Ovary (tissue), 3 donors: ENCODE data around the gene NCK2.

ENCODE experiments used
- POLR2A ChIP-seq: fragments of 450-650 bp; IDR thresholded peaks from one replicate; pipeline ENCODE4 v1.6.1; 2017; ENCODE audit warnings: antibody characterized with exemption, mild to moderate bottlenecking, moderate library complexity
- TF ChIP-seq, protein P1 (sequence below), 3 donors: fragments of 450-650 bp in 2 of 3; fragments of 200-600 bp in 1 of 3; IDR thresholded peaks; one replicate each; pipeline versions ENCODE4 v1.5.1 to v1.8.0; 2016 to 2022; ENCODE audit warnings: antibody characterized with exemption in 3 of 3, mild to moderate bottlenecking in 1 of 3
- donor health status: DM: no; HTN: no; CAD: no.

DNA sequence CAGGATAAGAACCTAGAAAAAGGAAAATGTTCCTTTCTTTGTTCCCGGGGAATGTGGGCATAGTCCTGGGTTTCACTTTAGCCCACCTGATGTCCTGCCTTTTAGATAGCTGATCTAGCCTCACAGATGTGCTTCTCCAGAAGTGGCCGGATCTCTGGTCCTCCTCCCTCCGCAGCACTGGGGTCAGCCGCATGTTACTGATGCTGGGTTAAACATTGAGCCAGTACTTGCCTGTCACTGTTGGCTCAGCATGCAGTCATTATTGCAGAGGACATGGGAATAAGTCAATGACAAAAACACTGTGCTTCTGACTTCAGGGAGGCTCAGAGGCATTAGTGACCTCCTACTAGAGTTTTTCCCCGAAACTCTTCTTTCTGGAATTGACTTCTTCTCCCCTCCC is 27.6 kb downstream of the NCK2 start:
- TF ChIP-seq, protein P1, sequence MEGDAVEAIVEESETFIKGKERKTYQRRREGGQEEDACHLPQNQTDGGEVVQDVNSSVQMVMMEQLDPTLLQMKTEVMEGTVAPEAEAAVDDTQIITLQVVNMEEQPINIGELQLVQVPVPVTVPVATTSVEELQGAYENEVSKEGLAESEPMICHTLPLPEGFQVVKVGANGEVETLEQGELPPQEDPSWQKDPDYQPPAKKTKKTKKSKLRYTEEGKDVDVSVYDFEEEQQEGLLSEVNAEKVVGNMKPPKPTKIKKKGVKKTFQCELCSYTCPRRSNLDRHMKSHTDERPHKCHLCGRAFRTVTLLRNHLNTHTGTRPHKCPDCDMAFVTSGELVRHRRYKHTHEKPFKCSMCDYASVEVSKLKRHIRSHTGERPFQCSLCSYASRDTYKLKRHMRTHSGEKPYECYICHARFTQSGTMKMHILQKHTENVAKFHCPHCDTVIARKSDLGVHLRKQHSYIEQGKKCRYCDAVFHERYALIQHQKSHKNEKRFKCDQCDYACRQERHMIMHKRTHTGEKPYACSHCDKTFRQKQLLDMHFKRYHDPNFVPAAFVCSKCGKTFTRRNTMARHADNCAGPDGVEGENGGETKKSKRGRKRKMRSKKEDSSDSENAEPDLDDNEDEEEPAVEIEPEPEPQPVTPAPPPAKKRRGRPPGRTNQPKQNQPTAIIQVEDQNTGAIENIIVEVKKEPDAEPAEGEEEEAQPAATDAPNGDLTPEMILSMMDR (IDR thresholded peaks at IDR 0.05): no peak
- TF ChIP-seq POLR2A: no peak
